K562 (cell line): Measurements from ENCODE around the gene NMNAT2. TPM values are rescaled to one million over a fixed set of nuclear protein-coding genes. Genes with fewer than 3 reads are reported as not detected.

Experiments
- ATAC-seq: fragments of 200-7000 bp; cut with Tn5 transposase; 3 replicates; pipeline ENCODE4 v1.9.1; 2020; ENCODE audit warnings: moderate library complexity
- BruUV-seq: library from RNA; stranded (reverse); fragments of 400-500 nt; replicated peaks from 2 replicates; lab custom pipeline; 2021; lab: Mats Ljungman, UMichigan
- CTCF ChIA-PET: fragments of 300-600 bp; formaldehyde crosslinking; extraction: SDS; loops from one replicate; lab custom pipeline; 2021; ENCODE audit warnings: low intra/inter-chr PET ratio; lab: Yijun Ruan, JAX
- POLR2A ChIA-PET: fragments of 300-600, 350-650 bp; sonication (Branson Sonifier 250); formaldehyde crosslinking; extraction: SDS; loops from one replicate; lab custom pipeline; 2021; ENCODE audit warnings: antibody characterized with exemption, inconsistent platforms; lab: Yijun Ruan, JAX
- DNase-seq, 4 experiments: peaks; one replicate each; pipeline versions ENCODE4 v3.0.0 to v3.0.0-alpha.2; 2011 to 2018; ENCODE audit warnings: low spot score in 3 of 4, mixed read lengths in 3 of 4; ENCODE audit errors: extremely low read depth in 1 of 4
- FAIRE-seq: peaks from 2 replicates; lab custom pipeline; 2011; peaks lifted over from hg19 to GRCh38; lab: Jason Lieb, UNC
- H2AFZ ChIP-seq: 2 replicates; pipeline ENCODE4 v1.6.0; 2011; ENCODE audit warnings: low read depth, low read length, control low read depth, inconsistent platforms
- H3K27ac ChIP-seq: fragments of 200-600 bp; 3 replicates; pipeline ENCODE4 v1.8.0; 2011; ENCODE audit warnings: low read depth, mild to moderate bottlenecking, control low read depth, inconsistent platforms, low read length, moderate library complexity, mixed read lengths; ENCODE audit errors: extremely low read depth
- H3K27me3 ChIP-seq, 2 experiments: fragments of 300-600 bp in 1 of 2; 2 replicates in 1 of 2; 3 replicates in 1 of 2; pipeline versions ENCODE4 v1.6.0 to v1.8.0; 2011; ENCODE audit warnings: inconsistent platforms in 2 of 2, low read length in 2 of 2, mild to moderate bottlenecking in 1 of 2, mixed read lengths in 1 of 2, moderate library complexity in 1 of 2; ENCODE audit not compliant: control insufficient read depth in 2 of 2, insufficient read depth in 2 of 2
- H3K36me3 ChIP-seq: fragments of 300-600 bp; 3 replicates; pipeline ENCODE4 v1.8.0; 2011; ENCODE audit warnings: mild to moderate bottlenecking, low read length, inconsistent platforms; ENCODE audit not compliant: control insufficient read depth, insufficient read depth
- H3K4me1 ChIP-seq, 2 experiments: fragments of 200-600 bp in 1 of 2; replicated peaks in 1 of 2; 2 replicates in 1 of 2; 3 replicates in 1 of 2; pipeline versions ENCODE4 v1.5.1 to v1.8.0; 2011; ENCODE audit warnings: inconsistent platforms in 2 of 2, low read length in 2 of 2, mild to moderate bottlenecking in 1 of 2, mixed read lengths in 1 of 2, moderate library complexity in 1 of 2; ENCODE audit not compliant: control insufficient read depth in 2 of 2, insufficient read depth in 2 of 2
- H3K4me2 ChIP-seq: 2 replicates; pipeline ENCODE4 v1.6.1; 2011; ENCODE audit warnings: low read length, control low read depth, inconsistent platforms, mixed read lengths; ENCODE audit not compliant: insufficient read depth
- H3K4me3 ChIP-seq: fragments of 200-600 bp; sonication (generic), shearing (Covaris generic); 2 replicates; pipeline ENCODE4 v1.5.1; 2016; ENCODE audit warnings: control low read depth, inconsistent platforms
- H3K79me2 ChIP-seq: fragments of 200-600 bp; 3 replicates; pipeline ENCODE4 v1.8.0; 2011; ENCODE audit warnings: low read length, inconsistent platforms; ENCODE audit not compliant: control insufficient read depth, insufficient read depth
- H3K9ac ChIP-seq, 2 experiments: 2 replicates each; pipeline versions ENCODE4 v1.6.0 to v1.6.1; 2011; ENCODE audit warnings: low read depth in 2 of 2, low read length in 2 of 2, control low read depth in 1 of 2, inconsistent platforms in 1 of 2, mild to moderate bottlenecking in 1 of 2, mixed read lengths in 1 of 2; ENCODE audit not compliant: insufficient read depth in 1 of 2
- H3K9me1 ChIP-seq: one replicate; pipeline ENCODE4 v1.6.0; 2011; ENCODE audit warnings: inconsistent platforms, mild to moderate bottlenecking, low read length, moderate library complexity; ENCODE audit not compliant: control insufficient read depth, insufficient read depth
- H3K9me3 ChIP-seq: replicated peaks from 2 replicates; pipeline ENCODE4 v1.5.1; 2011; ENCODE audit warnings: low read depth, low read length, inconsistent platforms; ENCODE audit not compliant: control insufficient read depth, insufficient read depth
- H4K20me1 ChIP-seq: replicated peaks from 2 replicates; pipeline ENCODE4 v1.6.1; 2011; ENCODE audit warnings: low read length, inconsistent platforms, mixed read lengths; ENCODE audit not compliant: control insufficient read depth, insufficient read depth
- CTBP1 ChIP-seq: fragments of 450-650 bp; IDR thresholded peaks from 2 replicates; pipeline ENCODE4 v1.6.1; 2016; ENCODE audit warnings: borderline replicate concordance
- ESRRA ChIP-seq: fragments of 450-650 bp; IDR thresholded peaks from 2 replicates; pipeline ENCODE4 v1.6.1; 2014; ENCODE audit warnings: low read depth, mild to moderate bottlenecking, moderate library complexity, borderline replicate concordance
- GTF2E2 ChIP-seq: fragments of 200-800 bp; sonication (Bioruptor generic); IDR thresholded peaks from 2 replicates; pipeline ENCODE4 v1.6.1; 2016; ENCODE audit warnings: missing genetic modification characterization, missing compliant biosample characterization
- PML ChIP-seq: IDR thresholded peaks from 2 replicates; pipeline ENCODE4 v1.6.1; 2012; ENCODE audit warnings: low read length, inconsistent platforms
- TRIM28 ChIP-seq: fragments of 450-650 bp; IDR thresholded peaks from 2 replicates; pipeline ENCODE4 v1.6.1; 2017
- XRCC5 ChIP-seq: fragments of 200-400 bp; formaldehyde crosslinking; IDR thresholded peaks from 2 replicates; pipeline ENCODE4 v1.6.1; 2017; ENCODE audit warnings: low read depth, mild to moderate bottlenecking, low read length
- ZBTB7A ChIP-seq: IDR thresholded peaks from 2 replicates; pipeline ENCODE4 v1.6.1; 2011; ENCODE audit warnings: low read depth, mild to moderate bottlenecking, low read length, moderate library complexity, borderline replicate concordance; ENCODE audit not compliant: control insufficient read depth
- ZFP1 ChIP-seq: fragments of 450-650 bp; formaldehyde crosslinking; IDR thresholded peaks from 2 replicates; pipeline ENCODE4 v1.4.0; 2020; ENCODE audit warnings: mild to moderate bottlenecking, mixed read lengths
- ZNF77 ChIP-seq: fragments of 250-450 bp; sonication (Bioruptor Pico); IDR thresholded peaks from 2 replicates; pipeline ENCODE4 v1.5.0; 2020
- WGBS: fragments of 100-300 bp; shearing (Covaris generic); methylation state at CpG from one replicate; pipeline ENCODE4 v1.1.6; 2016; ENCODE audit warnings: low coverage, mixed read lengths; ENCODE audit not compliant: insufficient coverage; ENCODE audit errors: missing lambda C conversion rate; 5-methylcytosine and 5-hydroxymethylcytosine counted together
- in situ Hi-C: fragments of 300-500 bp; cut with MboI; formaldehyde crosslinking; loops from 4 replicates; pipeline ENCODE4 v1.15.0; 2018; ENCODE audit warnings: inconsistent platforms, mixed read lengths
- intact Hi-C: fragments of 100-400 bp; cut with micrococcal nuclease; formaldehyde crosslinking; loops from 2 replicates; pipeline ENCODE4 v1.14.2; 2022
- polyA plus RNA-seq, 8 experiments: library from polyadenylated mRNA; depleted of rRNA in 4 of 8; stranded (reverse) in 5 of 8; unstranded in 3 of 8; fragments of >200 nt; fragmentation: Nextera tagmentation in 2 of 8; fragmentation: Illumina TruSeq in 1 of 8; extraction: Ambion mirVana in 2 of 8; extraction: Trizol in 1 of 8; gene quantifications; 2 replicates each; pipeline versions ENCODE4 v1.2.1 to v1.2.3, GENCODE V29; 2011 to 2014; ENCODE audit warnings: inconsistent platforms in 1 of 8, missing spikeins in 1 of 8
- total RNA-seq, 7 experiments: library from RNA; depleted of rRNA in 6 of 7; stranded (reverse); fragments of >200 nt in 6 of 7; fragmentation: Illumina TruSeq in 2 of 7; extraction: Trizol in 2 of 7; gene quantifications; 2 replicates each; pipeline versions ENCODE4 v1.2.1 to v1.2.3, GENCODE V29; 2011 to 2021; ENCODE audit warnings: low replicate concordance in 1 of 7
- TF ChIP-seq, protein P1 (sequence below): sonication (generic); formaldehyde crosslinking; IDR thresholded peaks from 2 replicates; pipeline ENCODE4 v1.4.0; 2020; ENCODE audit warnings: mild to moderate bottlenecking, missing genetic modification reagents

NMNAT2 gene
- total and polyA plus RNA-seq, 9 of the 15 experiments (the other 6 are each of a cell fraction or from before 2014, with no cell fraction given) = not detected

DNA sequence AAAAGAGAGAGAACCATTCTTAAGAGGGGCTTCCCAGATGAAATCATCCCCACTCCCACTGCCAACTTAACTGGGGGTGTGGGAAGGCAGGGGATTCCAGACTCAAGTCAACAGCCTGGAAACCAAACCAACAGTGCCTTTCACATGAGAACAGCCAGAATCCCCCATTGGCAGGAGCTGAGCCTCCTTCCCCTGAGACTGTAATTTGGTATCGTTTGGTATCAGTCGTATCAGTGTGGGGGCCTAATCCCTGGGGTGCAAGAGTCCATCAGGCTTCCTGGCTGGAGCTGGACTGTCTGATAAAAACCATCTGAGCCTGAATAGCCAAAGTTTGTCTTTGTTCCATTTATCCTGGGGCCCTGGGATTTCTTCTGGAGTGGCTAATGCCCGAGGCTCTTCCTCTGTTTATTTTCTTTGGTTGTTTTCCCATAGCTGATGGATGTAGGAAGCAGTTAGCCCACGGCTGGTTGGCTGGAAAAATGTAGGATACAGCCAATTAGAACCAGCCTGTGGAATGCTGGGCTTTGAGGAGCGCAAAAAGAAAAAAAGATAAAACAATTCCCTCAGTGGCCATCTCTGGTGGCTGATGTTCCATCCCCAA, 147.5 kb downstream of the NMNAT2 start:
- Histone ChIP-seq H3K9me1 (no peaks in the 10 kb centered on the region), H3K4me3 (no peak overlapping the region), H3K4me2 (no peak overlapping the region), H4K20me1 (no peaks in the 10 kb centered on the region), H3K36me3 (no peaks in the 10 kb centered on the region), H3K9me3 (no peaks in the 10 kb centered on the region), H3K9ac (no peak overlapping the region), H2AFZ (no peak overlapping the region), H3K79me2 (no peaks in the 10 kb centered on the region), H3K4me1 (no peaks in the 10 kb centered on the region), H3K27ac (no peak overlapping the region), H3K27me3 (peaks cover 4 to 42% of the 10 kb centered on the region in 2 experiments; a peak in 4 of 5 replicates)
- ATAC-seq (no peak), FAIRE-seq (no peak), DNase-seq (no peak)
- ChIA-PET CTCF (no interaction called here), POLR2A (interaction anchor here (0.9 kb wide), 1 partner anchor 334 kb away, joined by 3 read pairs; no protein-coding TSS in a partner anchor)
- in situ Hi-C loops (no loop called here), intact Hi-C loops (no loop called here)
- WGBS = 0% methylated on average over 5 of the region's 5 CpGs
- TF ChIP-seq CTBP1 (no peak), GTF2E2 (tag) (no peak), PML (no peak), TRIM28 (no peak), ESRRA (no peak), XRCC5 (no peak), ZFP1 (CRISPR knock-in tag) (no peak), ZBTB7A (no peak), ZNF77 (CRISPR knock-in tag) (no peak)
- TF ChIP-seq, protein P1, sequence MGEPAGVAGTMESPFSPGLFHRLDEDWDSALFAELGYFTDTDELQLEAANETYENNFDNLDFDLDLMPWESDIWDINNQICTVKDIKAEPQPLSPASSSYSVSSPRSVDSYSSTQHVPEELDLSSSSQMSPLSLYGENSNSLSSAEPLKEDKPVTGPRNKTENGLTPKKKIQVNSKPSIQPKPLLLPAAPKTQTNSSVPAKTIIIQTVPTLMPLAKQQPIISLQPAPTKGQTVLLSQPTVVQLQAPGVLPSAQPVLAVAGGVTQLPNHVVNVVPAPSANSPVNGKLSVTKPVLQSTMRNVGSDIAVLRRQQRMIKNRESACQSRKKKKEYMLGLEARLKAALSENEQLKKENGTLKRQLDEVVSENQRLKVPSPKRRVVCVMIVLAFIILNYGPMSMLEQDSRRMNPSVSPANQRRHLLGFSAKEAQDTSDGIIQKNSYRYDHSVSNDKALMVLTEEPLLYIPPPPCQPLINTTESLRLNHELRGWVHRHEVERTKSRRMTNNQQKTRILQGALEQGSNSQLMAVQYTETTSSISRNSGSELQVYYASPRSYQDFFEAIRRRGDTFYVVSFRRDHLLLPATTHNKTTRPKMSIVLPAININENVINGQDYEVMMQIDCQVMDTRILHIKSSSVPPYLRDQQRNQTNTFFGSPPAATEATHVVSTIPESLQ (CRISPR knock-in tag) = no peak
- BruUV-seq = no TSS peak
